Measurements from ENCODE around the gene CDIPT.

GRCh38 chr16:29842732-29843346, 20.2 kb downstream of the CDIPT start:
- no peak for TF ChIP-seq E2F8 (IDR thresholded peaks at IDR 0.05; ENCODE audit: low read depth, partially characterized antibody)
- TF ChIP-seq POLR2A (IDR thresholded peaks at IDR 0.05; ENCODE audit: low read depth, low read length), result no peak
- no peak for TF ChIP-seq ZZZ3 (IDR thresholded peaks at IDR 0.05; ENCODE audit: control insufficient read depth, insufficient read length, low read depth)
